Measurements from ENCODE around the gene MACROD2. TPM values are rescaled to one million over a fixed set of nuclear protein-coding genes. Genes with fewer than 3 reads are reported as not detected.
"Not testable (repeated sequence)": the region's sequence is repeated elsewhere in the genome, so short reads cannot be mapped to it uniquely, and the experiment has no call there.

Gene MACROD2
- total RNA-seq, 1 donor from 2014 or later, result 3.8 TPM

- no peak for DNase-seq (ENCODE audit: low spot score)
Measured at GRCh38 chr20:14189794-14190402, 194.6 kb downstream of the MACROD2 start.

DNA sequence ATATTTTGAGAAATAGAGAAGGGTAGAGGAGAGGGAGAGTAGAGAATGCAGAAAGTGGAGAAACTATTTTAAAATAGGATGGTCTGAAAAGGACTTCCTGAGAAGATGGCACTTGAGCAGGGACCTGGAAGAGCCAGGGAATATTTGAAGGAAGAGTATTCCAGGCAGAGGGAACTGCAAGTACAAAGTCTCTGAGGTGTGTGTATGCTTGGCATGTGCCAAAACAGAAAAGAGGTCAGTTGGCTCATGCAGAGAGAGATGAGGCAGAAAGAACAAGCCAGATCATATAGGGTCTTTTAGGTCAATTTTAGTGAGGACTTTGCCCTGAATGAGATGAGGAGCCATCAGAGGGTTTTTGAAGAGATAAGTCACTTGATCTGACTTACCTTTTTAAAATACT, 196.2 kb downstream of the MACROD2 start:
- no peak for DNase-seq (ENCODE audit: low spot score)

DNA sequence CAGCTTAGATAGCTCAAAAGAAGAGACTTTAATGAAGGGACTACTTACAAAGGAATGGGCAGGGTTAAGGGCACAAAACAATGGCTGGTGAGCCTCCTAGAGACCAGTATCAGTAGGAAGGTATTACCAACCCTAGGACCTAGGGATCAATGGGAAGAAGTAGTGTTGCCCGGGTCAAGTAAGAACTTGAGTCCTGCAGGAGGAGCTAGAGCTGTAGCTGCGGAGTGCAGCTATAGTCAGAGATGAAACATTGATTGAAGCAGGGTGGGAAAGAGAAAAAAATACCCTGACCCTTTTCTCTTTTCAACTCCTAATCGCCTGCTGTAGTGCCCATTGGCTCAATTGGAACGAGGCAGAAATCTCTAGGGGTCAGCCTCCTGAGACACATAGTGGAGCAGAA, 198.1 kb downstream of the MACROD2 start:
- DNase-seq (ENCODE audit: low spot score), result no peak

- DNase-seq (ENCODE audit: low spot score), result no peak
Measured at GRCh38 chr20:14193885-14194284, 198.6 kb downstream of the MACROD2 start.

DNA sequence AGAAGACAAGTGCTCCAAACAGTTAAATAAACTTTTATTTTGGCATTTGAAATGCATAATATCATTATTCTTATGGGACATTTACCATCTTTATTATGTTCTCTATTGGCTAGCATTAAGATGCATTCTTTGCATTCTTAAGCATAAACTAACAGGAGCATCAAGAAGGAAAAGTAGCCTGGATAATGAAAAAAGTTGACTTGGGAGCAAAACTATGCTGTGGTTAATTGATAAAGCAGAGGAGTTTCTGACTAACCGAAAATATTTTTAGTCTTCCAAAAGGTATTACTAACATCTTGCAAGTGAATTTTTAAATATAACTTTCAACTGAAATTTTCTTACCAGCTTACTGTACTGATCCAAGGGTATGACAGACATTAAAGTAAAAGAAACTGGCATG, 201.8 kb downstream of the MACROD2 start:
- no peak for DNase-seq (ENCODE audit: low spot score)

- no peak for DNase-seq (ENCODE audit: low spot score)
Measured at GRCh38 chr20:14198416-14198815, 203.1 kb downstream of the MACROD2 start.

DNA sequence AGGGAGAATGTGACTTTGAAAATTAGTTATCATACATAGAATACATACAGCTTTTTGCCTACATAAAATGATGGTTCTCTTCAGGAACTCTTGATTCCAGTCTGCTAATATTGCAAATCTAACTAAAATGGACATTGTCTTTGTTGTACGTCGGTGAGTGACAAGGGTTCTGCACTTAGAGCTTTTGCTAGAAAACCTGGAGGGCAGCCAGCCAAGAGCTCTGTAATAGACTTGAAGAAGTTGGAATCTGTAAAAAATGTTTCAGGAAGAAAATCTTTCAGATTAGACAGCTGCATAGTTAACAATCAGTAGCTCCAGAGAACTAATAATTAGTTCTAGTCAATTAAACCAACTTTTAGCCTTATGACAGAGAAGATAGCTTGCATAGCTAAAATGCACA, 203.8 kb downstream of the MACROD2 start:
- no peak for DNase-seq (ENCODE audit: low spot score)

- DNase-seq (ENCODE audit: low spot score), result no peak
Measured at GRCh38 chr20:14203657-14204056, 208.3 kb downstream of the MACROD2 start.

- DNase-seq (ENCODE audit: low spot score), result no peak
Measured at GRCh38 chr20:14207591-14207990, 212.3 kb downstream of the MACROD2 start.

DNA sequence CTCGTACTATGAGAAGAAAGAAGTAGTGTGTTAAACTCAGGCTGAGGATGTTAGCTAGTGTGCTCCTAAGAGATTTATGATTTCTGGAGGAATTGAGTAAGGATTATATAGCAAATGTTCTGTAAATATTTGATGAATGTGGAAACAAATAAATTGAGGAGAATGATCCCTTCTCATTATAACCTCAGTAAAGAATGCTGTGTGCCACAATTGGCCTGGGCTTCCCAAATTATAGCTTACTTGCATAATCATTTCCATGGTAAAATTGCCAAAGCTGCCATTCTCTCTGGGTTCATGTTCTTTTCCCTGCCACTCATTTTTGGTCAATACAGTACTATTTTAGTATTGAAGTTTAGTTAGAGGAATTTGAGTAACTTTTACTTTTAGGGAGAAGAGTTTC, 213.6 kb downstream of the MACROD2 start:
- no peak for DNase-seq (ENCODE audit: low spot score)

- DNase-seq (ENCODE audit: low spot score), result no peak
Measured at GRCh38 chr20:14210146-14210545, 214.8 kb downstream of the MACROD2 start.

GRCh38 chr20:14214046-14214445, 218.7 kb downstream of the MACROD2 start:
- no peak for DNase-seq (ENCODE audit: low spot score)

GRCh38 chr20:14215880-14216279, 220.6 kb downstream of the MACROD2 start:
- DNase-seq (ENCODE audit: low spot score), result not testable (repeated sequence)

DNA sequence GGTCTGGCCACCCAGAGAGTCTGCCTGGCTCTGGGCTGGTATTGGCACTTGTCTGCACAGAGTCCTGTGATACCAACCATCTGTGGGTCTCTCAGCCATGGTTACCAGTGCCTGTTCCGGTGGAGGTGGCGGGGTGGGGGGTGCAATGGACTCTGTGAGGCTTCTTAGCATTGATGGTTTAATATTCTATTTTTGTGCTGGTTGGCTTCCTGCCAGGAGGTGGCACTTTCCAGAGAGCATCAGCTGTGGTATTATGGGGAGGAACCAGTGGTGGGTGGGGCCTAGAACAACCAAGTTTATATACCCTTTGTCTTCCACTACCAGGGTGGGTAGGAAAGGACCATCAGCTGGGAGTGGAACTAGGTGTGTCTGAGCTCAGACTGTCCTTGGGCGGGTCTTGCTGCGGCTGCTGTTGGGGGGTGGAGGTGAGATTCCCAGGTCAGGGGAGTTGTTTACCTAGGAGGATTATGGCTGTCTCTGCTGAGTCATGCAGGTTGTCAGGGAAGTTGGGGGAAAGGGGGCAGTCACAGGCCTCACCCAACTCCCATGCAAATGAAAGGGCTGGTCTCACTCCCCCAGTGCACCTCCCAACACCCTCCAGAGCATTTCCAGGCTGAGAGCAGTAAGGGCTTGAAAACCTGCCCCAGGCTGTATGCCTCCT, 224.6 kb downstream of the MACROD2 start:
- DNase-seq (ENCODE audit: low spot score), result no peak

DNA sequence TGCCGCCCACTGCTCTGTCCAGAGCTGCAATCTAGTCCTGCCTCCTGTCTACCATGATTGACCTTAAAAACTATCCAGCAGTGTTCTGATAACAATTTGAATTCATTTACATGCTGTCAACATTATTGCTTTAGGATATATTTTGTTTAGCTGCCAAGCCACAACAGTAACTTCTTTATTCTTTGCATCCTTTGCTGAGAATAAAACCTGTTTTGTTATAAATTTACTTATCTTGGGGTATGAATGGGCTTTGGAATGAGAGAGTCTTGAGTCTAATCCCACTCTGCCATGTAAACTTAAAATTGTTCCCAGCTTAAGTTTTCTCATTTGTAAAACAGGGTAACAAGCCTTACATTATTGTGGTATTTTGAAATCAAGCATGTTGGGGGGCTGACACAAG, 225.7 kb downstream of the MACROD2 start:
- no peak for DNase-seq (ENCODE audit: low spot score)

DNA sequence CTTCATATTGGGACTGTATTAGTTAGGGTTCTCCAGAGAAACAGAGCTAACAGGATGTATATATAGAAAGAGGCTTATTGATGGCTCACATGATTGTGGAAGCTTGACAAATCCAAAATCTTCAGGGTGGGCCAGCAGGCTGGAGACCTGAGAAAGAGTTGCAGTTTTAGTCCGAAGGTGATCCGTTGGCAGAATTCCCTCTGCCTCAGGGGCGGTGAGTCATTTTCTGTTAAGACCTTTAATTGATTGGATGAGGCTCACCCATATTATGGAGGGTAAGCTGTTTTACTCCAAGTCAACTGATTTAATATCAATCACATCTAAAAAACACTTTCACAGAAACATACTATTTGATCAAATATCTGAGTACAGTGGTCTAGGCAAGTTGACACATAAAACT, 228.5 kb downstream of the MACROD2 start:
- DNase-seq (ENCODE audit: low spot score), result no peak

GRCh38 chr20:14226051-14227049, 231.0 kb downstream of the MACROD2 start:
- DNase-seq (ENCODE audit: low spot score), result not testable (repeated sequence)

DNA sequence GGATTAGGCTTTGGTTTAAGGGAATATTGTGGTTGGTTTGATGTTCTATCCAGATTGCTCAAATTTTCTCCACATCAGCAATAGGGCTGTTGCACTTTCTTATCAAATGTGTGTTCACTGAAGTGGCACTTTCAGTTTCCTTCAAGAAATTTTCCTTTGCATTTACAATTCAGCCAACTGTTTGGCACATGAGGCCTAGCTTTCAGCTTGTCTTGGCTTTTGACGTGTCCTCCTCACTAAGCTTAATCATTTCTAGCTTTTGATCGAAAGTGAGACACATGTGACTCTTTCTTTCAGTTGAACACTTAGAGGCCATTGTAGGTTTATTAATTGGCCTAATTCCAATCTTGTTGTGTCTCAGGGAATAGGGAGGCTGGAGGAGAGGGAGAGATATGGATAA, 237.3 kb downstream of the MACROD2 start:
- no peak for DNase-seq (ENCODE audit: low spot score)

GRCh38 chr20:14234666-14235295, 239.5 kb downstream of the MACROD2 start:
- DNase-seq (ENCODE audit: low spot score), result no peak

GRCh38 chr20:14235355-14235754, 240.0 kb downstream of the MACROD2 start:
- DNase-seq (ENCODE audit: low spot score), result no peak

DNA sequence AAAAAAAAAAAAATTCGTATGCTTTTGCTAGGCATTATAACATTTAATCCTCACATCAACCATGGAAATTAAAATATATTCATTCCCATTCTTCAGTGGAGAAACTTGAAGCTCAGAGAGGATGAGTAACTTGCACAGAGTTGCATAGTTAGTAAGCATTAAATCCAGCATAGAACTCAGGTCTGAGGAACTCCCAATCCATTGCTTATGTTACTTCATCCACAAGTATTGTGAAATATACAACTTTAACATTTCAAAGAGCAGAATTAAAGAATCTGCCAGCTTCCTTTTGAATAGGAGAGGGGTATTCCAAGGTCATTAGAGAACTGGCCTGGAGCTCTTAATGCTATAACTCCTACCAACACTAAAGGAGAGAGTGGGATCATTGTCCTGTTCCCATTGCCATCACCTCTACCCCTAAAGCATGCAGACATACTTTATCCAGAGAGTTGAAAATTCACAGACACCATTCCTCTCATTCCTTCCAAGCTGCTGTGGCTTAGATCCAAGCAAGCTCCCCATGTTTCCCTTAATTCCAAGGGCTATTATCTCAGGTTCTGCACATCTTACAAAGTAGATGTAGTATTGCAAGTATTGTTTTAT, 250.2 kb downstream of the MACROD2 start:
- DNase-seq (ENCODE audit: low spot score), result no peak

Data from mesenteric fat pad (tissue), 1 donor.